ENCODE data around the gene KLHDC8A.

- TF ChIP-seq POLR2AphosphoS5 (IDR thresholded peaks at IDR 0.05; ENCODE audit: low read depth, low read length) (no peak), POLR2A (IDR thresholded peaks at IDR 0.05; ENCODE audit: low read depth, low read length) (no peak), TAF1 (IDR thresholded peaks at IDR 0.05; ENCODE audit: low read depth, low read length) (no peak)
Observed at GRCh38 chr1:205381305-205381704, 24.6 kb upstream of the KLHDC8A start.
